ENCODE results near the gene WIPF1. TPM values are rescaled to one million over a fixed set of nuclear protein-coding genes. Genes with fewer than 3 reads are reported as not detected.

WIPF1 gene
- total RNA-seq, 3 donors from 2014 or later (not counting 1 experiment from before 2014, with no cell fraction given), result 508 to 640 (median 555) TPM

GRCh38 chr2:174599310-174599921 lies 1.8 kb upstream of the WIPF1 start:
- H3K36me3 ChIP-seq (ENCODE audit: control insufficient read depth, insufficient read depth, low read length), result no peaks in the 10 kb centered on the region
- peaks cover 42% of the 10 kb centered on the region for H3K4me1 ChIP-seq (ENCODE audit: control insufficient read depth, insufficient read depth, low read length)
- intact Hi-C loops (cut with micrococcal nuclease), result loop anchor here (10.0 kb wide), 1 partner anchor 635 kb away; the partner anchor contains the start of gene SP3
- Mint-ChIP-seq H3K36me3 (peaks cover 8% of the 10 kb centered on the region), H3K27ac (peak overlapping the region; percentile 95 to 98), H3K9me3 (no peaks in the 10 kb centered on the region), H3K4me3 (peak overlapping the region; percentile 59), H3K27me3 (ENCODE audit: low read depth in 2 of 2) (no peaks in the 10 kb centered on the region), H3K4me1 (peaks cover 57 to 79% of the 10 kb centered on the region in 2 donors)
- H3K27me3 ChIP-seq (ENCODE audit: control insufficient read depth, insufficient read depth, low read length), result no peaks in the 10 kb centered on the region
- no peak for DNase-seq
- no peak for ATAC-seq
- 84% methylated on average over 6 of the region's 6 CpGs for WGBS (ENCODE audit: insufficient coverage)
- H3K4me3 ChIP-seq (ENCODE audit: low read length), result no peak overlapping the region
- TF ChIP-seq, protein P1, sequence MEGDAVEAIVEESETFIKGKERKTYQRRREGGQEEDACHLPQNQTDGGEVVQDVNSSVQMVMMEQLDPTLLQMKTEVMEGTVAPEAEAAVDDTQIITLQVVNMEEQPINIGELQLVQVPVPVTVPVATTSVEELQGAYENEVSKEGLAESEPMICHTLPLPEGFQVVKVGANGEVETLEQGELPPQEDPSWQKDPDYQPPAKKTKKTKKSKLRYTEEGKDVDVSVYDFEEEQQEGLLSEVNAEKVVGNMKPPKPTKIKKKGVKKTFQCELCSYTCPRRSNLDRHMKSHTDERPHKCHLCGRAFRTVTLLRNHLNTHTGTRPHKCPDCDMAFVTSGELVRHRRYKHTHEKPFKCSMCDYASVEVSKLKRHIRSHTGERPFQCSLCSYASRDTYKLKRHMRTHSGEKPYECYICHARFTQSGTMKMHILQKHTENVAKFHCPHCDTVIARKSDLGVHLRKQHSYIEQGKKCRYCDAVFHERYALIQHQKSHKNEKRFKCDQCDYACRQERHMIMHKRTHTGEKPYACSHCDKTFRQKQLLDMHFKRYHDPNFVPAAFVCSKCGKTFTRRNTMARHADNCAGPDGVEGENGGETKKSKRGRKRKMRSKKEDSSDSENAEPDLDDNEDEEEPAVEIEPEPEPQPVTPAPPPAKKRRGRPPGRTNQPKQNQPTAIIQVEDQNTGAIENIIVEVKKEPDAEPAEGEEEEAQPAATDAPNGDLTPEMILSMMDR (IDR thresholded peaks at IDR 0.05), result no peak
- H3K9me3 ChIP-seq (ENCODE audit: control insufficient read depth, insufficient read depth, low read length), result no peaks in the 10 kb centered on the region
- peak overlapping the region; percentile 97 for H3K27ac ChIP-seq (ENCODE audit: low read length)

GRCh38 chr2:174597009-174597344 lies 627 bp downstream of the WIPF1 start:
- Histone ChIP-seq H3K4me1 (ENCODE audit: control insufficient read depth, insufficient read depth, low read length) (peaks cover 45% of the 10 kb centered on the region), H3K27ac (ENCODE audit: low read length) (peak overlapping the region; percentile 97), H3K4me3 (ENCODE audit: low read length) (peak overlapping the region; percentile 87), H3K36me3 (ENCODE audit: control insufficient read depth, insufficient read depth, low read length) (peaks cover 2% of the 10 kb centered on the region), H3K9me3 (ENCODE audit: control insufficient read depth, insufficient read depth, low read length) (no peaks in the 10 kb centered on the region), H3K27me3 (ENCODE audit: control insufficient read depth, insufficient read depth, low read length) (no peaks in the 10 kb centered on the region)
- peaks cover 60 to 85% of the 10 kb centered on the region in 2 donors for H3K4me1 Mint-ChIP-seq
- WGBS (ENCODE audit: insufficient coverage), result 0% methylated on average over 3 of the region's 4 CpGs
- intact Hi-C loops (cut with micrococcal nuclease), result loop anchor here (2.0 to 10.0 kb wide), 2 partner anchors 38 to 632 kb away; partner anchors contain the start of gene SP3
- peak overlapping the region; percentile 95 to 98 for H3K27ac Mint-ChIP-seq
- ATAC-seq, result no peak
- TF ChIP-seq, protein P1 (IDR thresholded peaks at IDR 0.05), result no peak
- H3K36me3 Mint-ChIP-seq, result peaks cover 8% of the 10 kb centered on the region
- H3K9me3 Mint-ChIP-seq, result no peaks in the 10 kb centered on the region
- H3K27me3 Mint-ChIP-seq (ENCODE audit: low read depth in 2 of 2), result no peaks in the 10 kb centered on the region
- H3K4me3 Mint-ChIP-seq, result peak overlapping the region; percentile 91
- peak in 1 of 2 donors; percentile 47 for DNase-seq

DNA sequence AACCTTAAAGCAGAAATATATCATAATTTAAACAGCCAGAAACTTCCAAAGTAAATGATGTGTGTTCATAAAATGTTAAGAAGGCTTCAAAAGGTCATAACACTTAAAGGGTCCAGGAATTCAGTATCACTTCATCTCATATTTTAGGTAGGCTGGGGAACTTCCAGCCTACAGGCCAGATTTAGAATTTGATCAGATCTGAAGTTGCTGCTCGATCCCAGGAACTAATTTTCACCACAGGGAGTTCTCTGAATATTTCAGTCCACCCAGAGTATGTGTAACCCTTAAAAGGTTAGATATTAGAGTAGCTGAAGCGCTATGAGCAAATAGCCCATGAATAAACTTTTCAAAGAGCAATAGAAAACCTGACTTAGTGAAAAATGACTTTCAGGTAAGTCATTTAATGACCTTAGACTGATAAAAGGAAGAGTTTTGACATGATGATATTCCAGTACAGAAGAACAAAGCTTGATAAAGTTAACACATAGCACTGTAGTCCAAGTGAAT lies 1.7 kb downstream of the WIPF1 start:
- ATAC-seq (peak in 1 of 3 donors; percentile 7), DNase-seq (peak in 1 of 2 donors; percentile 54)
- H3K27ac Mint-ChIP-seq, result peak overlapping the region; percentile 95 to 98
- TF ChIP-seq, protein P1 (IDR thresholded peaks at IDR 0.05), result no peak
- intact Hi-C loops (cut with micrococcal nuclease), result loop anchor here (2.0 to 10.0 kb wide), 2 partner anchors 39 to 631 kb away; partner anchors contain the start of gene SP3
- no peaks in the 10 kb centered on the region for H3K9me3 ChIP-seq (ENCODE audit: control insufficient read depth, insufficient read depth, low read length)
- WGBS (ENCODE audit: insufficient coverage), result 13% methylated on average over 2 of the region's 2 CpGs
- H3K27me3 ChIP-seq (ENCODE audit: control insufficient read depth, insufficient read depth, low read length), result no peaks in the 10 kb centered on the region
- H3K4me1 Mint-ChIP-seq, result peaks cover 60 to 86% of the 10 kb centered on the region in 2 donors
- peaks cover 44% of the 10 kb centered on the region for H3K4me1 ChIP-seq (ENCODE audit: control insufficient read depth, insufficient read depth, low read length)
- peaks cover 8% of the 10 kb centered on the region for H3K36me3 Mint-ChIP-seq
- H3K27ac ChIP-seq (ENCODE audit: low read length), result peak overlapping the region; percentile 97
- peak overlapping the region; percentile 91 for H3K4me3 Mint-ChIP-seq
- H3K9me3 Mint-ChIP-seq, result no peaks in the 10 kb centered on the region
- H3K27me3 Mint-ChIP-seq (ENCODE audit: low read depth in 2 of 2), result no peaks in the 10 kb centered on the region
- H3K4me3 ChIP-seq (ENCODE audit: low read length), result peak overlapping the region; percentile 87
- H3K36me3 ChIP-seq (ENCODE audit: control insufficient read depth, insufficient read depth, low read length), result peaks cover 11% of the 10 kb centered on the region
